NCI-H2107 treated with DMSO at 0.1 percent for 48 hours (cell line): ENCODE data around the gene TRIM36.
A peak's percentile ranks its signal among the peaks of the same experiment; 100 is the strongest.

Experiments used
- DNase-seq: peaks from one replicate; lab custom pipeline; 2025; ENCODE audit not compliant: unreplicated experiment; lab: John Stamatoyannopoulos, UW

TRIM36 gene

GRCh38 chr5:115169487-115170133 is at the start of gene TRIM36:
Gene TRIM36, minus strand, starts transcription at chr5:115169908. Its CDS starts 274 bp downstream, at chr5:115169634.
- DNase-seq = peak; percentile 64

GRCh38 chr5:115214541-115214940 is 44.8 kb upstream of the TRIM36 start:
- no peak for DNase-seq

GRCh38 chr5:115209279-115209678 is 39.6 kb upstream of the TRIM36 start:
- DNase-seq = no peak

- no peak for DNase-seq
These were observed 33.2 kb upstream of the TRIM36 start for GRCh38 chr5:115202952-115203351.

- no peak for DNase-seq
These were observed 26.5 kb upstream of the TRIM36 start for GRCh38 chr5:115196161-115196560.

GRCh38 chr5:115194676-115195075 is 25.0 kb upstream of the TRIM36 start:
- no peak for DNase-seq

GRCh38 chr5:115193295-115193694 is 23.6 kb upstream of the TRIM36 start:
- DNase-seq = no peak

GRCh38 chr5:115192098-115192497 is 22.4 kb upstream of the TRIM36 start:
- no peak for DNase-seq

GRCh38 chr5:115191474-115192031 is 21.8 kb upstream of the TRIM36 start:
- DNase-seq = no peak

GRCh38 chr5:115190388-115190787 is 20.7 kb upstream of the TRIM36 start:
- DNase-seq = no peak

GRCh38 chr5:115189866-115190265 is 20.2 kb upstream of the TRIM36 start:
- DNase-seq = no peak

GRCh38 chr5:115186794-115187193 is 17.1 kb upstream of the TRIM36 start:
- DNase-seq = no peak

- DNase-seq = no peak
These were observed 15.1 kb upstream of the TRIM36 start for GRCh38 chr5:115184770-115185169.

GRCh38 chr5:115181757-115182156 is 12.0 kb upstream of the TRIM36 start:
- DNase-seq = no peak

GRCh38 chr5:115180165-115180709 is 10.5 kb upstream of the TRIM36 start:
- no peak for DNase-seq

GRCh38 chr5:115179394-115180164 is 9.9 kb upstream of the TRIM36 start:
- DNase-seq = no peak

- no peak for DNase-seq
These were observed 9.3 kb upstream of the TRIM36 start for GRCh38 chr5:115179030-115179393.

- no peak for DNase-seq
These were observed 1.3 kb upstream of the TRIM36 start for GRCh38 chr5:115170929-115171510.

- DNase-seq = no peak
These were observed 623 bp upstream of the TRIM36 start for GRCh38 chr5:115170134-115170928.

GRCh38 chr5:115168829-115169486 is 750 bp downstream of the TRIM36 start:
- no peak for DNase-seq
